ENCODE results near the gene ELF5. TPM values are rescaled to one million over a fixed set of nuclear protein-coding genes. Genes with fewer than 3 reads are reported as not detected.

The ELF5 gene
- total RNA-seq, 1 donor from 2014 or later: not detected

DNA sequence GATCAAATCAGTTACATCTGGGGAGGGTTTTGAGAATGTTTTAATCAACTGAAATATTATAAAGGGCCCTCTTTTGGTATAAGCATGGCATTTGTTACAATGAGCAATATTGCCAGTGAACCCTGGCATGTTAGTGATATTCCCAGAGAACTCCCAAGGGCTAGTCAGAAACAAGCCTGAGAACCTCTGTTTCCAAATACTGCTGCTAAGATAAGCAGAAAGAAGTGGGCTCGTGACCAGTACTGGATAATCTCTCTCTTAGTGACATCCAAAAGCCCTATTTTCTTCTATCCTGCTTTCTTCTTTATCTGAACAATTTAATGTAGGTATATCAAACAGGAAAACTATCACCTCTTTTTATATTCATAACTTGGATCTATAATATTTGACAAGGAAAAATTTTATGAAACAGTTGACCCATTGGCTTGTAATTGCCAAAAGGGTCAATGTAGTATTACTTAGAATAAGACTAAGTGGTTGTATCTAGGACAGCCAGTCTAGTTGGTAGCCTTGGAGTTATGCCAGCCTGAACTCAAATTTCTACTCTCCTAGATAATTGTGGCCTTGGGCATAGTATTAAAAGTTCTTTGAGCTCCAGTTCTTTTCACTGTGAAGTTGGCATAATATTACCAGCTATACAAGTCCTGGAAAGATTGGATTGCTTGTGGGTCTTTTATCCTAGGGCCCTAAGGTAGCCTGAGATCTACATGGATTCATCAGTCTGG lies 59.1 kb downstream of the ELF5 start:
- DNase-seq (ENCODE audit: low read depth in 2 of 2): no peak

DNA sequence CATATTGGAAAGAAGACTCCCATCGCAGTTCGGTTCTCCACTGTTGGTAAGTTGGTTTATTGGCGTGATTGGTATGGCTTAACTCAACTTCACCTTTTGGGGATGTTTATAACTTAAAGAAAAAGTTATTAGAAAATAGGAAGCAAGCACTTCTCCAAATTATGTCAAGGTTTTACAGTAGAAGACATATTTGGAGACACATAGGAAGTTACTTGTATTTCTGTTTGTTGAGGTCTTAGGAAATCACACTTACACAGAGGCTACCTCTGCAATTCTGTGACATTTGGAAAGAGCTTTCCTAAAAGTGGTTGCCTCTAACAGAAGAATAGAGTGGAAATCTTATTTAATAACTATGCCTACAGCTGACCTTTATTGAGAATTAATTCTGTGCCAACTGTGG lies 62.5 kb downstream of the ELF5 start:
- DNase-seq (ENCODE audit: low read depth in 2 of 2): no peak

DNA sequence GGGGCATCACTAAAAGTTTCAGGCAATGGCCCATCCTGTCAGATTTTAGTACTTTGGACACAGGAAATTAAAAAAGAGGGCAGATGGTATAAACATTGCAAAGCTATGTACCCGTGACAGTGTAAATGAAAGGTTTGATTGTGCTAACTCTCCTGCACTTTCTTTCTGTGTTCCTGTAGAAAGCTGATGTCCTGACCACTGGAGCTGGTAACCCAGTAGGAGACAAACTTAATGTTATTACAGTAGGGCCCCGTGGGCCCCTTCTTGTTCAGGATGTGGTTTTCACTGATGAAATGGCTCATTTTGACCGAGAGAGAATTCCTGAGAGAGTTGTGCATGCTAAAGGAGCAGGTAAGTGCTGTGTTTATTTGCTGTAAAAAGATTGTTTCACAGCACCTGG lies 64.6 kb downstream of the ELF5 start:
- DNase-seq (ENCODE audit: low read depth in 2 of 2): no peak

DNA sequence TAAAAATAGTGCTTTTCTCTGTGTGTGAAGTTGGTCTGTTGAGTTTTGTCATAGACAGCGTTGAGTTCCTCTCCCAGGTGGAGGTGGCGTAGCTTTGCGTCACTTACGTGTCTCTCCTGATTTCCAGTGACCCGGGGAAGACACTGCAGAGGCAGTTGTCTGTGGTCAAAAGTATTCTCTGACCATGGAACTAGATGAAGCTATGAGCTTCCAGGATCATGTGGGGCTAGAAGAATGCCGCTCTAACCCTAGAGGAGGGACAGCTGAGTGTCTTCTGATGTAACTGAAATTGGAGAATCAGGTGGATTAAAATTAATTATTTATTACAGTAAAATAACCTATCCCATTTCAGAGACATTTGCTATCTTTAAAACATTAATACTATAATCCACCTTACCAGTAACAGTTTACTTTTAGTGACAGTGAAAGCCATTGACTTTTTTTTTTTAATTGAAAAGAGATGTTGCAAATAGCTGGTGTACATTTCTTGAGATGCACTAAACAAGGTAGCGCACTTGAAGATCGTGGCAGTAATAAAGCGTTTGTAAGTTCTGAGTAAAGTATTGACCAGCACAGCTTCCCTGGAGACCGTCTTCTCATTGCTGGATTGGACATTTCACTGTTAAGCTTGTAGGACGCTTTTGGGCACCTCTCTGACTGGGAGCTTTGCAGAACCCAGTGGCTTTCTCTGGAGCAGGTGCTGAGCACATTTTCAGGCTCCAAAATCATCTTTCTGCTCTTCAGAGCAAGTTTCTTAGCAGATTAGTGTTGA lies 65.2 kb downstream of the ELF5 start:
- no peak for DNase-seq (ENCODE audit: low read depth in 2 of 2)

DNA sequence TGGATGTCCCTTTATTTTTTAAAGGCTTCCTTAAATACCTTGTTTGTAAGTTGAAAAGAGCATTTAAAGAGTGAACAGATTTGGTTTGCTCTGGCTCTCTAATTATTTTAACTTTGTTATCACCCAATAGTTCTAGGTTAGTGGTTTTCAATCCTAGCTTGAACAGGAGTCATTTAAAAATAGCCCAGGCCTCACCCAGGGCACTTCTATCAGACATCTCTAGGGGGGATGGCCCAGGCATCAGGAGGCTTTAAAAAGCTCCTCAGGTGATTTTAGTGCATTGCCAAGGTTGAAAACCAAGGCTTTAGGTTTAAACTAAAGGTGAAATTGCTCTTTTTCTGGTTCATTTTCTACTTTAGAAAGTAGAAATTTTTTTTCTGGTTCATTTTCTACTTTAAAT lies 66.5 kb downstream of the ELF5 start:
- no peak for DNase-seq (ENCODE audit: low read depth in 2 of 2)

DNA sequence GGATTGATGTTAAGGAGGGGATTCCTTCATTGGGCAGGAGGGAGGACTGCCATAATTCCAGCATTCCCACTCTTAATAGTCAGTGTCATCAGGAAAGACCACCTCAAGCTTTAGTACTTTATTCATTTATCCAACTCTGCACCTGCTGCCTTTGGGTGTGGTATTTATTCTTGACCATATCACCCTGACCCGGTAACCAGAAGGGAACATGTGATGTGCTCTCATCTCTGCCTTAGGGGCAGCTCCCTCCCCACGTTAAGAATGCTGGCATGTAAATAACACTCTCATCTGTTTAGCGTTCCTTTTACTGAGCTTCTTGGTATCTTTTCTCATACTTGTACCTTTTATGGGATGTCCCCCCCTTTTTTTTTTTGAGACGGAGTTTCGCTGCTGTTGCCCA lies 67.2 kb downstream of the ELF5 start:
- no peak for DNase-seq (ENCODE audit: low read depth in 2 of 2)

DNA sequence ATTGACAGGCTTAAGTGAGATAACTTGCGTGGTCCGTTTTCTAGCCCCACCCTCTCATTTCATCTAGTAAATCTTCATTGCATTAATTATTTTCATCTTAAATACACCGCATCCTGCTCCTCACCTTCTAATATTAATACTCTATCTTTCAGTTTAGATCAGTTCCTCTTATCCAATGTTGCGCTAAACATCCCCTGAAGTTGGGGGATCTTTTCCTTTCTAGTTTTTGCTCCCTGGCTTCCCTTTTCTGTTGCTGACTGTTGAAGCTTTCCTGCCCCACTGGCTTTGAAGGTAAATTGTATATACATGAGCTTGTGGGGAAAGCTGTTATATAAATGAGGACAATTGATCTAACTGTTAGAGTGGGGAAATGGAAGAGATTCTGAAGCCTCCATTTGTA lies 67.6 kb downstream of the ELF5 start:
- no peak for DNase-seq (ENCODE audit: low read depth in 2 of 2)

DNA sequence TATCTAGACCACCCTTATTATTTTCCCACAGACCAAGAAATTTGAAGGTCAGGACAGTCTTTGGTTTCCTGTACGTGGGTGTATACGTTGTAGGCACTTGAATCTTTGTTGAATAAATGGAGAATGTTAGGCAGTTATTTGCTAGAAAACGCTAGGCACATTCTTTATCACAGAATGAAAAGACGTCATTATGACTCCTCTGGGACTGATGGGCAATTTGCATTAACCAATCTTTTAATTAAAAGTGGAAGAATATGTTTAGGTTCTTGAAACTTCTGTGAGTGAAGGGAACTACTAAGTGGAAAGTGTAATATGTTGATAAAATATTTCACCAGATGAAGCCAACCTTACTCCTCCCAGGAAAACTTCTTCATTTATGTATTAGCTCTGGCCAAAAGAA lies 69.2 kb downstream of the ELF5 start:
- no peak for DNase-seq (ENCODE audit: low read depth in 2 of 2)

DNA sequence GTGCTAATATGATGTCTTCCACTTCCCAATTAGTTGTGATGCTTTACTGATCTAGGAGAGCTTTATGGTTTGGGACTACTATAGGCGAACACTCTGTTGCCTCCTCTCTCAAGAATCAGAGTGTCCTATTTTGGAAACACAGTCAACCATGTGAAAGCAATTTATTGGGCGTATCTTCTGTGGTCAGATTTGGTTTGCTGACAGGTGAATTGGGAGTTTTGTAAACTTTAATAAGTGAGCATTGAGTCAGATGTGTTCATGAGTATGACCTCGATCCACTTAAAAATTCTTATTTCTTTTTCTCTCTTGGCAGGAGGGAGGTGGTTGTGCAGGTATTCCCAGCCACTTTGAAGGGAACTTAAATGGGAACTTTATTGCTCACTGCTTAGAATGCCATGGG lies 70.5 kb downstream of the ELF5 start:
- DNase-seq (ENCODE audit: low read depth in 2 of 2): no peak

DNA sequence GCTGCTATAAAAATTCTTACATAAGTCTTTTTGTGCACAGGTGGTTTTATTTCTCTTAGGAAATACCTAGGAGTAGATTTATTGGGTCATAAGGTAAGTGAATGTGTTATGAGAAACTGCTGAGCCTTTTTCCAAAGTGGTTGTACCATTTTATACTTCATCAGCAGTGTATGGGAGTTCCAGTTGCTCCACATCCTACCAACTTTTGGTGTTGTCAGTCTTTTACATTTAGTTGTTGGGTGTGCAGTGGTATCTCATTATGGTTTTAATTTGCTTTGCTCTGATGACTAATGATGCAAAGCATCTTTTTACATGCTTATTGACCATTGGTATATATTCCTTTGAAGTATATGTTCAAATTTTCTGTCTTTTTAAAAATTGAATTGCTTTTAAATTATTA lies 71.8 kb downstream of the ELF5 start:
- no peak for DNase-seq (ENCODE audit: low read depth in 2 of 2)

DNA sequence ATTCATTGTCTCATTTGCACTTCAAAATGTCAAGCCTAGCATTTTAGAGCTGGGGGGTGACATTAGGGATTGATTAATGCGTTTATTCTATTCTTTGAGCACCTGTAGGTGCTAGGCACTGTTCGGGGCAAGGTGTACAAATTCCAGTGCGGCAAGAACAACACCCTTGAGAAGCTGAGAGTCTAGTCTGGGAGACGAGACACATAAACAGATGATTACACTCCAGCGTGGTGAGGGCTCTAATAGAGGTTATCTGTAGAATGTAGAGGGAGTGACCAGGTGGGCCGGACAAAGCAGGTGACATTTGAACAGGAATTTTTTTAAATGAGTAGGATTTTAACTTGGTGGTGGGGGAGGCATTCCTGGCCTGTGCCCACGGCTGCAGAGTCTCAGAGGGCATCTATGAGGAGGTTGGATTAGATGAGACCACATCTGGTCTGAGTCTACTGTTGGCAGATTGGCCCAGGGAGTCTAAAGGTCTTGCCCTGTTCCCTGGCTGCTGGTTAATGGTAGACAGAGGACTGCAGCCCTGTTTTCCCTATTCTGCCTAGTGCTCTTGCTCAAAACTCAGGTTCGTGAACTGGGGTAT lies 73.9 kb downstream of the ELF5 start:
- peak in 1 of 2 donors; percentile 1 for DNase-seq (ENCODE audit: low read depth in 2 of 2)

DNA sequence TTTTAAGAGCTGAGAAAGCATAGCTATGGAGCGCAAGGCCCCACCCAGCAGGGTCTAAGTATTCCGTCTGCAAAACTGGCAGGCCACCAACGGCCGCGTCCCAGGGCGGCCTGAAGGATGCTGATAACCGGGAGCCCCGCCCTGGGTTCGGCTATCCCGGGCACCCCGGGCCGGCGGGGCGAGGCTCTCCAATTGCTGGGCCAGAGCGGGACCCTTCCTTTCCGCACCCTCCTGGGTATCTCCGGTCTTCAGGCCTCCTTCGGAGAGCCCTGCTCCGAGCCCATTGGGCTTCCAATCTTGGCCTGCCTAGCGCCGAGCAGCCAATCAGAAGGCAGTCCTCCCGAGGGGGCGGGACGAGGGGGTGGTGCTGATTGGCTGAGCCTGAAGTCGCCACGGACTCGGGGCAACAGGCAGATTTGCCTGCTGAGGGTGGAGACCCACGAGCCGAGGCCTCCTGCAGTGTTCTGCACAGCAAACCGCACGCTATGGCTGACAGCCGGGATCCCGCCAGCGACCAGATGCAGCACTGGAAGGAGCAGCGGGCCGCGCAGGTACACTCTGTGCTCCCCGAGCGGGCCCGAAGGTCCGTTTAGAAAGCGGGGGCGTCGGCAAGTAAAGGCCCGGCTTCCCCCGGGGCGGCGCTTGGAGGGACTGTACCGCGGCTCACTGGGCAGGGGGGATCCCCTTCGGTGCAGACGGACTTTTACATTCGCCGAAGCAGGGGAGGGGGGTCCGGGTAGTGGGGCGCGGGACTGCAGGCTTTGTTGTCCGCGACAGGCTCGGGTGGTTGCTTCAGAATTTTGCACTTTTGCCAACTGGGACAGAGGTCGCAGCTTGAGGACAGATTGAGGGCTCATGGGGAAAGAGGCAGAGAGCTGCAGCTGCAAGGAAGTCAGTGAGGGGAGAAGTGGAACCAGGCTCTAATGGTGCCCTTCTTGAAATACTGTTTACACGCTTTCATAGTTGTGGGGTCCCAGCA lies 74.8 kb downstream of the ELF5 start, which contains the start of gene CAT:
Gene CAT (plus strand): TSS at position 406 of the 979 bp plus-strand sequence. CDS start 80 bp downstream, at position 486.
- peak; percentile 96 to 98 for DNase-seq (ENCODE audit: low read depth in 2 of 2)

DNA sequence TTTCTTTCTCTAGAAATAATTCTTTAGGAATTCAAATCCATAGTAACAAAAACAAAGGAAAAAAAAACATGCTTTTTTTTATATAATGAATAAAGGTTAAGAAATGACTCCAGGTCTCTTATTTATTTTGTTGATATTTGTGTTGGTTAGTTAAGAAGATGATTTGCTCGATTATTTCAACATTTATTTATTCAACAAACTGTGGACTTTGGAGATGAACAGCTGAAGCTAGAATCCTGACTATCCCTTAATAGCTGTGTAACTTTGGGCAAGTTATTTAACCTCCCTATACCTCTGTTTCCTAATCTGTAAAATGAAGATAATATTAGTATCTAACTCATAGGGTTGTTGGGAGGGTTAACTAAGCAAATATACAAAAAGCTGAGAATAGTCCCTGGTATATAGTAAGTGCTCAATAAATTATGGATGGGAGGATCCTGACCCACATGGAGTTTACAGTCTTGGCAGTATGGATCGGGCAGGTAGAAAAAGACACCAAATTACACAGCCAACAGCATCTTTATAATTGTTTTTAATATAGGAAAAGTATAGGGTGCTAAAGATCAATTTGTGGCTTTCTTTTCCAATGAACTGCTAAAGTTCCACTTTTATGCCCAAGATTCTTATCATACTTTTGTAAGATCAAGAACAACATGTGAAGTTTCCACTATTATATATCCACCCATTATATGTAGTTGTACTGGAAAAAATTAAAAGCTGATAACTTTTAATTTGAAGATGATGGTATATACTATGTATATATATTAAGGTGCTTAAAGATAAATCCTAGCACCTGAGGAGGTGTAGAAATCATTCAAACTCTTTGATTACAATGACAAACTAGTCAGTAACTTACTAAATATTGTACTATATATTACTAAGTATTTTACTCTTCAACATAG lies 76.1 kb downstream of the ELF5 start:
- DNase-seq (ENCODE audit: low read depth in 2 of 2): no peak

DNA sequence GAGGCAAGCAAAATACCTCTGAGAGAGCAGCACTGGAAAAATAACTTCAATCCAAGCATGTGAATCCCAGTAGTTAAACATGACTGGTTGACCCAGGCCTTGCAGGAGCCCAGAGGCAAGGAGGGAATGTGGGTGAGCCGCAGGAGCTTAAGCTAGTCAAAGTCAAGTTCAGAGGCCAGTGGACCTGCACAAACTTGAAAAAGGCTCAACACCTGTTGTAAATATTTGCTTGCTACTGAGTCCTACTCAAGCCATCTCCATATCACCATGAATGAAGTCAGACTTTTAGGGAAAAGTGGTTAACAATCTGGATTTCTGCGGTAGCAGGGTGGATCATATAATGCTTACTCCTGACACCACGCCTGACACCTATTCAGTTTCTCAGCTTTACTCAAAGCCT lies 79.7 kb downstream of the ELF5 start:
- DNase-seq (ENCODE audit: low read depth in 2 of 2): no peak

DNA sequence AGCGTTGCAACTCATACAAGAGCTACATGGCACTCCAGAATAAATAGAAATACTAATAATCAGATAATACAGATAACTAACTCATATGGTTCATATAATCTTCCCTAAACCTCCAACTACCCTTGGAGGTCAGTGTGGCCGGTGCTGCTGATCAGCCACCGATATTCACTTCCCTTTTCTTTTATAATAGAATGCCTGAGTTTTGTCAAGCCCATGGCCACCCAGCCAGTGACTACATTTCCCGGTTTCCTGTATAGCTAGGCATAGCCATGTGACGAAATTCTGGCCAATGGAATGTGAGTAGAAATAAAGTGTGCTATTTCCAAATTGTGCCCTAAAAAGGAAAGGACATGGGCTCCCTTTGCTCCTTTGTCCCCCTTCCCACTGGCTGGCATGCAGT lies 80.8 kb downstream of the ELF5 start:
- DNase-seq (ENCODE audit: low read depth in 2 of 2): no peak

DNA sequence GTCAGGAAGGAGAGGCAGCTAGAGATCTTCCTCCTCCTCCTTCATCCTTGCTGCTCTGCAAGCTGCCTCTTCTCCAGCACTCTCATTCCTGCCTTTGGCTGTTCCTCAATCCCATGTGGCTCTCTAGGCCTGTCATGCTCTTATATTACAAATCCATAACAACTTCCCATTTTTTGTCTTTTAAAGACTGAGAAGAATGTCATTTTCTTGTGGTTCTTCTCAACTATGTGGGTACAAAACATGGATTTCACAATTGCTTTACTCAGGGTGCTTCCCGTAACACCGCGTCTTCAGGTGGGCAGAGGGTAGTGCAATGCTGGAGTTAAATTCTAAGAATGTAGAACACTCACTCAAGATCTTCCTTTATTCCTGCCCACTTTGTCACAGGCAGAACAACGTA lies 81.6 kb downstream of the ELF5 start:
- no peak for DNase-seq (ENCODE audit: low read depth in 2 of 2)

Measured in lung microvascular endothelial cell (primary cell).